ENCODE results near the gene CRTAC1.

CRTAC1 gene

GRCh38 chr10:97880109-97880508 is 150.3 kb downstream of the CRTAC1 start:
- H3K4me3 ChIP-seq (ENCODE audit: control insufficient read depth in 1 of 7, extremely low read depth in 1 of 7, insufficient read depth in 4 of 7, low read depth in 2 of 7, low read length in 6 of 7) = no peak overlapping the region
- H3K27ac ChIP-seq (ENCODE audit: insufficient read depth in 1 of 2, low read depth in 1 of 2, low read length in 2 of 2, poor library complexity in 1 of 2, severe bottlenecking in 2 of 2) = no peak overlapping the region
- H3K27me3 ChIP-seq (replicated peaks in 2 of 5; ENCODE audit: control insufficient read depth in 4 of 5, insufficient read depth in 5 of 5, low read length in 4 of 5) = peaks cover 0 to 15% (median 4%) of the 10 kb centered on the region in 5 experiments
- H3K9me3 ChIP-seq (ENCODE audit: control extremely low read depth in 1 of 5, control insufficient read depth in 4 of 5, insufficient read depth in 2 of 5, low read depth in 1 of 5, low read length in 4 of 5) = no peaks in the 10 kb centered on the region
- no peaks in the 10 kb centered on the region for H3K36me3 ChIP-seq (ENCODE audit: control insufficient read depth in 4 of 4, insufficient read depth in 4 of 4, low read length in 3 of 4)
- ChIA-PET CTCF (interaction anchor here (1.2 to 1.7 kb wide), 2 partner anchors 11 to 87 kb away, joined by 3 to 10 read pairs; no protein-coding TSS in a partner anchor), POLR2A (no interaction called here)
- DNase-seq = no peak
- 98% methylated on average over 10 of the region's 10 CpGs for WGBS (ENCODE audit: insufficient coverage)
- H3K4me1 ChIP-seq (ENCODE audit: control extremely low read depth in 1 of 4, control insufficient read depth in 4 of 4, insufficient read depth in 4 of 4, low read length in 3 of 4) = no peaks in the 10 kb centered on the region

GRCh38 chr10:97879241-97879640 is 151.2 kb downstream of the CRTAC1 start:
- 86% methylated on average over 5 of the region's 5 CpGs for WGBS (ENCODE audit: insufficient coverage)
- no peaks in the 10 kb centered on the region for H3K36me3 ChIP-seq (ENCODE audit: control insufficient read depth in 4 of 4, insufficient read depth in 4 of 4, low read length in 3 of 4)
- no peak overlapping the region for H3K27ac ChIP-seq (ENCODE audit: insufficient read depth in 1 of 2, low read depth in 1 of 2, low read length in 2 of 2, poor library complexity in 1 of 2, severe bottlenecking in 2 of 2)
- ChIA-PET POLR2A (no interaction called here), CTCF (no interaction called here)
- H3K9me3 ChIP-seq (ENCODE audit: control extremely low read depth in 1 of 5, control insufficient read depth in 4 of 5, insufficient read depth in 2 of 5, low read depth in 1 of 5, low read length in 4 of 5) = no peaks in the 10 kb centered on the region
- H3K27me3 ChIP-seq (replicated peaks in 2 of 5; ENCODE audit: control insufficient read depth in 4 of 5, insufficient read depth in 5 of 5, low read length in 4 of 5) = peaks cover 0 to 15% (median 4%) of the 10 kb centered on the region in 5 experiments
- no peaks in the 10 kb centered on the region for H3K4me1 ChIP-seq (ENCODE audit: control extremely low read depth in 1 of 4, control insufficient read depth in 4 of 4, insufficient read depth in 4 of 4, low read length in 3 of 4)
- DNase-seq = no peak
- H3K4me3 ChIP-seq (ENCODE audit: control insufficient read depth in 1 of 7, extremely low read depth in 1 of 7, insufficient read depth in 4 of 7, low read depth in 2 of 7, low read length in 6 of 7) = no peak overlapping the region

GRCh38 chr10:97876402-97876801 is 154.0 kb downstream of the CRTAC1 start:
- 90% methylated on average over 2 of the region's 4 CpGs for WGBS (ENCODE audit: insufficient coverage)
- H3K27me3 ChIP-seq (replicated peaks in 2 of 5; ENCODE audit: control insufficient read depth in 4 of 5, insufficient read depth in 5 of 5, low read length in 4 of 5) = peaks cover 0 to 11% (median 0%) of the 10 kb centered on the region in 5 experiments
- no peaks in the 10 kb centered on the region for H3K4me1 ChIP-seq (ENCODE audit: control extremely low read depth in 1 of 4, control insufficient read depth in 4 of 4, insufficient read depth in 4 of 4, low read length in 3 of 4)
- H3K4me3 ChIP-seq (ENCODE audit: control insufficient read depth in 1 of 7, extremely low read depth in 1 of 7, insufficient read depth in 4 of 7, low read depth in 2 of 7, low read length in 6 of 7) = no peak overlapping the region
- DNase-seq = no peak
- H3K36me3 ChIP-seq (ENCODE audit: control insufficient read depth in 4 of 4, insufficient read depth in 4 of 4, low read length in 3 of 4) = no peaks in the 10 kb centered on the region
- H3K27ac ChIP-seq (ENCODE audit: insufficient read depth in 1 of 2, low read depth in 1 of 2, low read length in 2 of 2, poor library complexity in 1 of 2, severe bottlenecking in 2 of 2) = no peak overlapping the region
- CTCF ChIA-PET = no interaction called here
- POLR2A ChIA-PET = no interaction called here
- no peaks in the 10 kb centered on the region for H3K9me3 ChIP-seq (ENCODE audit: control extremely low read depth in 1 of 5, control insufficient read depth in 4 of 5, insufficient read depth in 2 of 5, low read depth in 1 of 5, low read length in 4 of 5)

GRCh38 chr10:97875391-97875790 is 155.0 kb downstream of the CRTAC1 start:
- no peaks in the 10 kb centered on the region for H3K9me3 ChIP-seq (ENCODE audit: control extremely low read depth in 1 of 5, control insufficient read depth in 4 of 5, insufficient read depth in 2 of 5, low read depth in 1 of 5, low read length in 4 of 5)
- no peaks in the 10 kb centered on the region for H3K36me3 ChIP-seq (ENCODE audit: control insufficient read depth in 4 of 4, insufficient read depth in 4 of 4, low read length in 3 of 4)
- H3K4me1 ChIP-seq (ENCODE audit: control extremely low read depth in 1 of 4, control insufficient read depth in 4 of 4, insufficient read depth in 4 of 4, low read length in 3 of 4) = no peaks in the 10 kb centered on the region
- DNase-seq = no peak
- ChIA-PET POLR2A (no interaction called here), CTCF (interaction anchor here (8.4 kb wide), 1 partner anchor 83 kb away, joined by 114 read pairs; no protein-coding TSS in a partner anchor)
- H3K27me3 ChIP-seq (replicated peaks in 2 of 5; ENCODE audit: control insufficient read depth in 4 of 5, insufficient read depth in 5 of 5, low read length in 4 of 5) = peaks cover 0 to 15% (median 0%) of the 10 kb centered on the region in 5 experiments
- no peak overlapping the region for H3K4me3 ChIP-seq (ENCODE audit: control insufficient read depth in 1 of 7, extremely low read depth in 1 of 7, insufficient read depth in 4 of 7, low read depth in 2 of 7, low read length in 6 of 7)
- WGBS (ENCODE audit: insufficient coverage) = 86% methylated on average over 7 of the region's 7 CpGs
- H3K27ac ChIP-seq (ENCODE audit: insufficient read depth in 1 of 2, low read depth in 1 of 2, low read length in 2 of 2, poor library complexity in 1 of 2, severe bottlenecking in 2 of 2) = no peak overlapping the region

- no peaks in the 10 kb centered on the region for H3K9me3 ChIP-seq (ENCODE audit: control extremely low read depth in 1 of 5, control insufficient read depth in 4 of 5, insufficient read depth in 2 of 5, low read depth in 1 of 5, low read length in 4 of 5)
- WGBS (ENCODE audit: insufficient coverage) = 88% methylated on average over 2 of the region's 6 CpGs
- no peaks in the 10 kb centered on the region for H3K36me3 ChIP-seq (ENCODE audit: control insufficient read depth in 4 of 4, insufficient read depth in 4 of 4, low read length in 3 of 4)
- ChIA-PET POLR2A (interaction anchor here (1.3 kb wide), 1 partner anchor 25 kb away, joined by 3 read pairs; the partner anchor contains the start of gene GOLGA7B), CTCF (interaction anchor here (1.0 to 8.4 kb wide), 4 partner anchors 14 to 168 kb away, joined by 3 to 114 read pairs (median 22); no protein-coding TSS in a partner anchor)
- no peak overlapping the region for H3K27ac ChIP-seq (ENCODE audit: insufficient read depth in 1 of 2, low read depth in 1 of 2, low read length in 2 of 2, poor library complexity in 1 of 2, severe bottlenecking in 2 of 2)
- H3K4me1 ChIP-seq (ENCODE audit: control extremely low read depth in 1 of 4, control insufficient read depth in 4 of 4, insufficient read depth in 4 of 4, low read length in 3 of 4) = peaks cover 0 to 5% (median 4%) of the 10 kb centered on the region in 4 experiments
- peaks cover 0 to 20% (median 0%) of the 10 kb centered on the region in 5 experiments for H3K27me3 ChIP-seq (replicated peaks in 2 of 5; ENCODE audit: control insufficient read depth in 4 of 5, insufficient read depth in 5 of 5, low read length in 4 of 5)
- no peak for DNase-seq
- no peak overlapping the region for H3K4me3 ChIP-seq (ENCODE audit: control insufficient read depth in 1 of 7, extremely low read depth in 1 of 7, insufficient read depth in 4 of 7, low read depth in 2 of 7, low read length in 6 of 7)
These were observed 156.1 kb downstream of the CRTAC1 start for GRCh38 chr10:97874332-97874731.

GRCh38 chr10:97873569-97873968 is 156.9 kb downstream of the CRTAC1 start:
- Histone ChIP-seq H3K4me1 (ENCODE audit: control extremely low read depth in 1 of 4, control insufficient read depth in 4 of 4, insufficient read depth in 4 of 4, low read length in 3 of 4) (peaks cover 2 to 12% (median 10%) of the 10 kb centered on the region in 4 experiments), H3K27me3 (replicated peaks in 2 of 5; ENCODE audit: control insufficient read depth in 4 of 5, insufficient read depth in 5 of 5, low read length in 4 of 5) (peaks cover 0 to 20% (median 0%) of the 10 kb centered on the region in 5 experiments), H3K36me3 (ENCODE audit: control insufficient read depth in 4 of 4, insufficient read depth in 4 of 4, low read length in 3 of 4) (no peaks in the 10 kb centered on the region), H3K27ac (ENCODE audit: insufficient read depth in 1 of 2, low read depth in 1 of 2, low read length in 2 of 2, poor library complexity in 1 of 2, severe bottlenecking in 2 of 2) (no peak overlapping the region), H3K9me3 (ENCODE audit: control extremely low read depth in 1 of 5, control insufficient read depth in 4 of 5, insufficient read depth in 2 of 5, low read depth in 1 of 5, low read length in 4 of 5) (no peaks in the 10 kb centered on the region), H3K4me3 (ENCODE audit: control insufficient read depth in 1 of 7, extremely low read depth in 1 of 7, insufficient read depth in 4 of 7, low read depth in 2 of 7, low read length in 6 of 7) (no peak overlapping the region)
- ChIA-PET POLR2A (interaction anchor here (1.3 kb wide), 1 partner anchor 24 kb away, joined by 3 read pairs; the partner anchor contains the start of gene GOLGA7B), CTCF (interaction anchor here (1.0 to 8.4 kb wide), 4 partner anchors 13 to 169 kb away, joined by 3 to 114 read pairs (median 22); no protein-coding TSS in a partner anchor)
- WGBS (ENCODE audit: insufficient coverage) = 91% methylated on average over 6 of the region's 6 CpGs
- no peak for DNase-seq

- no peaks in the 10 kb centered on the region for H3K36me3 ChIP-seq (ENCODE audit: control insufficient read depth in 4 of 4, insufficient read depth in 4 of 4, low read length in 3 of 4)
- 81% methylated on average over 5 of the region's 8 CpGs for WGBS (ENCODE audit: insufficient coverage)
- no peak overlapping the region for H3K4me3 ChIP-seq (ENCODE audit: control insufficient read depth in 1 of 7, extremely low read depth in 1 of 7, insufficient read depth in 4 of 7, low read depth in 2 of 7, low read length in 6 of 7)
- no peak overlapping the region for H3K27ac ChIP-seq (ENCODE audit: insufficient read depth in 1 of 2, low read depth in 1 of 2, low read length in 2 of 2, poor library complexity in 1 of 2, severe bottlenecking in 2 of 2)
- H3K9me3 ChIP-seq (ENCODE audit: control extremely low read depth in 1 of 5, control insufficient read depth in 4 of 5, insufficient read depth in 2 of 5, low read depth in 1 of 5, low read length in 4 of 5) = no peaks in the 10 kb centered on the region
- peaks cover 0 to 20% (median 0%) of the 10 kb centered on the region in 5 experiments for H3K27me3 ChIP-seq (replicated peaks in 2 of 5; ENCODE audit: control insufficient read depth in 4 of 5, insufficient read depth in 5 of 5, low read length in 4 of 5)
- DNase-seq = no peak
- CTCF ChIA-PET = interaction anchor here (1.1 to 8.4 kb wide), 7 partner anchors 9 to 194 kb away, joined by 4 to 114 read pairs (median 10); no protein-coding TSS in a partner anchor
- POLR2A ChIA-PET = no interaction called here
- peaks cover 2 to 12% (median 10%) of the 10 kb centered on the region in 4 experiments for H3K4me1 ChIP-seq (ENCODE audit: control extremely low read depth in 1 of 4, control insufficient read depth in 4 of 4, insufficient read depth in 4 of 4, low read length in 3 of 4)
These were observed 159.4 kb downstream of the CRTAC1 start for GRCh38 chr10:97870990-97871389.
